ENCODE results near the gene TMEM63A. TPM values are rescaled to one million over a fixed set of nuclear protein-coding genes. Genes with fewer than 3 reads are reported as not detected.

Gene TMEM63A
- total RNA-seq, 1 donor from 2014 or later: 75.7 TPM

DNA sequence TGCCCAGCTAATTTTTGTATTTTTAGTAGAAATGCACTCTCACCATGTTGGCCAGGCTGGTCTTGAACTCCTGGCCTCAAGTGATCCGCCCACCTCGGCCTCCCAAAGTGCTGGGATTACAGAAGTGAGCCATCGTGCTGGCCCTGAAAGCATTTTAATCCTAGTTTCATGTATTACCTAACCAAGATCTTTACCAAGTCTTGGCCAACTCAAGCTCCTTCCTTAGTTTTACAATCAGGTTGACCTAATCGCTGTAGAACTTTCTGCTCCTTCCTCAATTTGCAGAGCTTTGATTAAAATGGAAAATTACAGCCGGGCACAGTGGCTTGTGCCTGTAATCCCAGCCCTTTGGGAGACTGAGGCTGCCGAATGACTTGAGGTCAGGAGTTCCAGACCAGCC lies 3.2 kb upstream of the TMEM63A start:
- Mint-ChIP-seq H3K36me3 (no peaks in the 10 kb centered on the region), H3K27ac (no peak overlapping the region), H3K4me1 (peaks cover 15% of the 10 kb centered on the region), H3K4me3 (no peak overlapping the region), H3K9me3 (no peaks in the 10 kb centered on the region), H3K27me3 (ENCODE audit: low read depth) (peaks cover 11% of the 10 kb centered on the region)
- DNase-seq (ENCODE audit: low spot score in 2 of 2, unreplicated experiment in 2 of 2): no peak
- TF ChIP-seq, protein P1, sequence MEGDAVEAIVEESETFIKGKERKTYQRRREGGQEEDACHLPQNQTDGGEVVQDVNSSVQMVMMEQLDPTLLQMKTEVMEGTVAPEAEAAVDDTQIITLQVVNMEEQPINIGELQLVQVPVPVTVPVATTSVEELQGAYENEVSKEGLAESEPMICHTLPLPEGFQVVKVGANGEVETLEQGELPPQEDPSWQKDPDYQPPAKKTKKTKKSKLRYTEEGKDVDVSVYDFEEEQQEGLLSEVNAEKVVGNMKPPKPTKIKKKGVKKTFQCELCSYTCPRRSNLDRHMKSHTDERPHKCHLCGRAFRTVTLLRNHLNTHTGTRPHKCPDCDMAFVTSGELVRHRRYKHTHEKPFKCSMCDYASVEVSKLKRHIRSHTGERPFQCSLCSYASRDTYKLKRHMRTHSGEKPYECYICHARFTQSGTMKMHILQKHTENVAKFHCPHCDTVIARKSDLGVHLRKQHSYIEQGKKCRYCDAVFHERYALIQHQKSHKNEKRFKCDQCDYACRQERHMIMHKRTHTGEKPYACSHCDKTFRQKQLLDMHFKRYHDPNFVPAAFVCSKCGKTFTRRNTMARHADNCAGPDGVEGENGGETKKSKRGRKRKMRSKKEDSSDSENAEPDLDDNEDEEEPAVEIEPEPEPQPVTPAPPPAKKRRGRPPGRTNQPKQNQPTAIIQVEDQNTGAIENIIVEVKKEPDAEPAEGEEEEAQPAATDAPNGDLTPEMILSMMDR (IDR thresholded peaks at IDR 0.05; ENCODE audit: unreplicated experiment): no peak

DNA sequence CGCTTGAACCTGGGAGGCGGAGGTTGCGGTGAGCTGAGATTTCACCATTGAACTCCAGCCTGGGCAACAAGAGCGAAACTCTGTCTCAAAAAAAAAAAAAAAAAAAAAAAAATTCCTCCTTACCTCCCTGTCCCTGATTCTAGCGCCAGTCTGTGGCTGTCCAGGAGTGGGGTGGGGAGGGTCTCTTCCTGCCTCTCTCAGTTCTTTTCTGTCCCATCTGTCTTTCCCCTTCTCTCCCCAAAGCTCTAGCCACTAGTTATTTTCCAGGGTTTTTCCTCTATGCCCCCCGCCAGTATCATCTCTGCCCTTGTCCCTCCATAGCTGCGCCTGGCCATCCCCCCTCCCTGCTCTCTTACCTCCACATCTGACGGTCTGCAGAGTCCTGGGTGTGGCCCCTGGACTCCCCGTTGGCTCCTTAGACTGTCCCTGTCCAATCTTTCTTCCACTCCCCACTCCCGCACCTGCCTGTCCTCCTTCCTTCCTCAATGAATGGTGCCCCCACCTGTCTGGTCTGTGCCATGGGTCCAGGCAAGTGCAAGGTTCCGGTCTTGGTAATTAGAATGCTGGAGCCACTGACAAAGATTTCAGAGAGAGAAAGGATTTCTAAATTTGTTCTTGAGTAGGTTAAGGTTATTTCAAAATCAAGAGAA lies 1.6 kb upstream of the TMEM63A start:
- no peaks in the 10 kb centered on the region for H3K9me3 Mint-ChIP-seq
- no peak for DNase-seq (ENCODE audit: low spot score in 2 of 2, unreplicated experiment in 2 of 2)
- peaks cover 20% of the 10 kb centered on the region for H3K4me1 Mint-ChIP-seq
- peaks cover 11% of the 10 kb centered on the region for H3K27me3 Mint-ChIP-seq (ENCODE audit: low read depth)
- H3K36me3 Mint-ChIP-seq: no peaks in the 10 kb centered on the region
- H3K4me3 Mint-ChIP-seq: peak overlapping the region; percentile 83
- TF ChIP-seq, protein P1 (IDR thresholded peaks at IDR 0.05; ENCODE audit: unreplicated experiment): no peak
- no peak overlapping the region for H3K27ac Mint-ChIP-seq

DNA sequence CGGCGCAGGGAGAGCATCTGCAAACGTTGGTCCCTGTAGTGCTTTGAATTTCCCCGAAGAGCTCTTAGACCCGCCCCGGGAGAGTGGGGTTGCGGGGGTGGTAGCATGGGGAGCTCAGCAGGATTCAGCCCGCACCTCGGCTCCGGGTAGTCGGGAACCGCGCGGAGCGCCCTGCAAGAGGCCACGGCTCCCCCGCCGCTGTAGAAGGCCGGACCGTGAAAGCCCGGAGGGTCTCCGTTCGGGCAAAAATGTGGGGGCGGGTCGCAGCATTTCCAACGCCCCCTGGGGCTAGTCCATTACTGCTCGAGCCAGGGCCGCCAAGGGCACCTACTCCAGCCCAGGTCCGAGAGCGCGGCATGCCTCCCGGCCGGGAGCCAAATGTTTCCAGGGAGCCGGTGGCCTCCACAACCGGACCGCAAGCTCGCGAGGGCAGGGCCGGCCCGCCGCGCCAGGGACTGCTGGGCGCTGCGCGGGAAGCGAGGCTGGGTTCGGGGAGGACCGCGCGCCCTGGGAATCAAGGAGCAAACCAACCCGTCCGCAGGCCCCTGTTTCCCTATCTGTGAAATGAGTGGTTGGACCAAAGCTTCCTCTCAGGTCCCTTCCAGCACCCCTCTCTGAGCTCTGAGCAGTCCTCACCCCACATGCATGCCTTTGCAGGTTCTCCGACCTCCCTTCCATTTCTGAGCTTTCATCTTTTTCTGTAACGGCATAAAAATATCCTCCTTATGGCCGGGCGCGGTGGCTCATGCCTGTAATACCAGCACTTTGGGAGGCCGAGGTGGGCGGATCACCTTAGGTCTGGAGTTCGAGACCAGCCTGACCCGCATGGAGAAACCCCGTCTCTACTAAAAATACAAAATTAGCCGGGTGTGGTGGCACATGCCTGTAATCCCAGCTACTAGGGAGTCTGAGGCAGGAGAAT lies 775 bp upstream of the TMEM63A start:
- Mint-ChIP-seq H3K36me3 (no peaks in the 10 kb centered on the region), H3K4me3 (peak overlapping the region; percentile 83), H3K27me3 (ENCODE audit: low read depth) (peaks cover 7% of the 10 kb centered on the region), H3K9me3 (no peaks in the 10 kb centered on the region), H3K27ac (peak overlapping the region; percentile 82), H3K4me1 (peaks cover 17% of the 10 kb centered on the region)
- TF ChIP-seq, protein P1 (IDR thresholded peaks at IDR 0.05; ENCODE audit: unreplicated experiment): no peak
- DNase-seq (ENCODE audit: low spot score in 2 of 2, unreplicated experiment in 2 of 2): peak; percentile 41 to 73

DNA sequence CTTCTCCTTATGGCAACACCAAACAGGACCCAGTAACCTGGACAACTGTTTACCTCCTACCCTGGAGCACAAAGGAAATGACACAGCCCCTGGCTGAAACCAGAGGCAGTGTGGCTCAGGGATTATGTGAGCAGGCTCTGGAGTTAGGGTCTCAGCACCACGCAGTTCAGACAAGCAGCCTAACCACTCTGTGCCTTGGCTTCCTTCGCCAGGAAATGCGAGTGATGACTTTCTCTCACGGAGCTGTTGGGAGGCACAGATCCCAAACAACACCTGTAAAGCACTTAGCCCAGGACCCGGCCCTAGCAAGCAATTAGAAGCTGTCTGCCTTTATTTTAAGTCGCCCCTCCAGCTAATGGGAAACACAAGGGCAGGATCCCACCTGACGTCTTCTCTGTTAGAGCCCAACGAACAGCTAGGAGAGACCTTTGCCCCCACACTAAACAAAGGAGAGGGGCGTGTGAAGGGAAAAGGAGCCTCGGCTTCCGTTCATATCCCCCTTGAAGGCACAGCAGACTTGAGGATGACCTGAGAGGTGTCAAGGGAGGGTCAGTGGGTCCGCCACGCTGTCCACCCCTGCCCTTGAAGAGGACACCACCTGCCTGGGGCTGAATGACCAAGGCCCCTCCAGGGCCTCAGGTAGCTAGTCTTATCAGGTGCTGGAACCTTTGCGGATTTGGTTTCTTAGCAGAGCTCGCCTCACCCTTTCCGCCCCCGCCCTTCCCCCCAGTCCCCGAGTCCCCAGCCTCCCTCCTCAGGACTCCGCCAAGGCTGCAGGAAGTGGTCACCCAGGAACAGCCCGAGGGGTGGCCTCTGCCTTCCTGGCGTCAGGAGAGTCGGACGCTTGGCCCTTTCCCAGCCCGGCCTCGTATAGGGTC lies 860 bp downstream of the TMEM63A start:
- peaks cover under 1% of the 10 kb centered on the region for H3K27me3 Mint-ChIP-seq (ENCODE audit: low read depth)
- peak overlapping the region; percentile 83 for H3K4me3 Mint-ChIP-seq
- peak overlapping the region; percentile 85 for H3K27ac Mint-ChIP-seq
- TF ChIP-seq, protein P1 (IDR thresholded peaks at IDR 0.05; ENCODE audit: unreplicated experiment): no peak
- no peaks in the 10 kb centered on the region for H3K36me3 Mint-ChIP-seq
- H3K4me1 Mint-ChIP-seq: peaks cover 18% of the 10 kb centered on the region
- no peak for DNase-seq (ENCODE audit: low spot score in 2 of 2, unreplicated experiment in 2 of 2)
- no peaks in the 10 kb centered on the region for H3K9me3 Mint-ChIP-seq

DNA sequence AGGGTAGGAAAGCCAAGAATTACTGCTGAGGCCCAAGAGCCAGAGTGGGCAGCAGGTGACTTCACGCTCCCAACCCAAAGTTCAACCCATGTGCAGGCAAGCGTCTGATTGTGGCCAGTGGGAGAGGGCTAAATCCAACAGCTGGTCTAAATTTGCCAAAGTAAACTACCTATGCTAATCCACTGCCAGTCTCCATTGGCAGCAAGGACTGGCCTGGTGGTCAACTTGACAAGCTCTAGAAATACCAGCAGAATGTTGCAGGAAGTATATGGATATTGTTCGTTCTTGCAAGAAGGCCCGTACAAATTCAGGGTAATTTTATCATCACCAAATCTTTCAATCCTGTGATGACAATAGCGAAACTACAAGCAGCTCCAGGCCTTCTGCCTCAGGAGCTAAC lies 1.5 kb downstream of the TMEM63A start:
- peaks cover 18% of the 10 kb centered on the region for H3K4me1 Mint-ChIP-seq

More for the DNA sequence above, 1.5 kb downstream of the TMEM63A start:
- Mint-ChIP-seq H3K36me3 (no peaks in the 10 kb centered on the region), H3K9me3 (no peaks in the 10 kb centered on the region), H3K27ac (peak overlapping the region; percentile 6), H3K27me3 (ENCODE audit: low read depth) (no peaks in the 10 kb centered on the region), H3K4me3 (peak overlapping the region; percentile 83)
- no peak for DNase-seq (ENCODE audit: low spot score in 2 of 2, unreplicated experiment in 2 of 2)
- TF ChIP-seq, protein P1 (IDR thresholded peaks at IDR 0.05; ENCODE audit: unreplicated experiment): no peak

Measured in mesothelial cell of epicardium (in vitro differentiated cells).